Naive thymus-derived CD4-positive, alpha-beta T cell (primary cell): Measurements from ENCODE around the gene P2RX1. TPM values are rescaled to one million over a fixed set of nuclear protein-coding genes. Genes with fewer than 3 reads are reported as not detected.

Experiments
- ATAC-seq: fragments of 150-1000 bp; cut with Tn5 transposase; 2 replicates; pipeline ENCODE4 v1.10.0; 2021; ENCODE audit warnings: mild to moderate bottlenecking, moderate library complexity
- CTCF ChIA-PET: fragments of 350-600 bp; sonication (Branson Sonifier 250); formaldehyde crosslinking; loops from one replicate; lab custom pipeline; 2021; ENCODE audit warnings: antibody characterized with exemption; lab: Charles Lee
- POLR2A ChIA-PET: fragments of 350-600 bp; sonication (Branson Sonifier 250); formaldehyde crosslinking; loops from one replicate; lab custom pipeline; 2021; ENCODE audit warnings: antibody characterized with exemption, inconsistent platforms; lab: Charles Lee
- DNase-seq, 9 donors: peaks; one replicate each; pipeline versions ENCODE4 v3.0.0 to v3.0.0-alpha.2; 2020 to 2022; ENCODE audit warnings: mixed read lengths in 1 of 9
- H3K27ac ChIP-seq: one replicate; pipeline ENCODE4 v1.7.0; 2013; ENCODE audit warnings: mild to moderate bottlenecking, low read depth, low read length, moderate library complexity
- H3K27me3 ChIP-seq, 2 donors: one replicate each; pipeline ENCODE4 v1.7.0; 2013; ENCODE audit warnings: low read length in 2 of 2, mild to moderate bottlenecking in 2 of 2, moderate library complexity in 2 of 2; ENCODE audit not compliant: control insufficient read depth in 2 of 2, insufficient read depth in 2 of 2
- H3K36me3 ChIP-seq, 3 experiments: 1 replicate in 2 of 3; 2 replicates in 1 of 3; pipeline ENCODE4 v1.7.0; 2013; ENCODE audit warnings: low read length in 3 of 3, mild to moderate bottlenecking in 3 of 3, moderate library complexity in 1 of 3; ENCODE audit not compliant: insufficient read depth in 3 of 3, control insufficient read depth in 2 of 3
- H3K4me1 ChIP-seq, 2 donors: one replicate each; pipeline ENCODE4 v1.7.0; 2013; ENCODE audit warnings: low read length in 2 of 2, mild to moderate bottlenecking in 2 of 2, moderate library complexity in 1 of 2; ENCODE audit not compliant: control insufficient read depth in 2 of 2, insufficient read depth in 2 of 2
- H3K4me3 ChIP-seq: 2 replicates; pipeline ENCODE4 v1.7.0; 2013; ENCODE audit warnings: mild to moderate bottlenecking, low read length
- H3K9me3 ChIP-seq, 3 experiments: 1 replicate in 2 of 3; 2 replicates in 1 of 3; pipeline ENCODE4 v1.7.0; 2013; ENCODE audit warnings: low read length in 3 of 3; ENCODE audit not compliant: control insufficient read depth in 2 of 3
- H3K27ac Mint-ChIP-seq, 9 donors: one replicate each; pipeline ENCODE4 v1.8.0; 2020 to 2022; ENCODE audit warnings: mixed read lengths in 9 of 9, mild to moderate bottlenecking in 8 of 9, moderate library complexity in 5 of 9, inconsistent platforms in 2 of 9
- H3K27me3 Mint-ChIP-seq, 5 donors: one replicate each; pipeline ENCODE4 v1.8.0; 2021 to 2022; ENCODE audit warnings: mixed read lengths in 5 of 5, mild to moderate bottlenecking in 1 of 5
- H3K36me3 Mint-ChIP-seq, 5 donors: one replicate each; pipeline ENCODE4 v1.8.0; 2020 to 2022; ENCODE audit warnings: mixed read lengths in 5 of 5, mild to moderate bottlenecking in 3 of 5, inconsistent platforms in 1 of 5
- H3K4me1 Mint-ChIP-seq, 7 donors: one replicate each; pipeline ENCODE4 v1.8.0; 2020 to 2022; ENCODE audit warnings: mixed read lengths in 7 of 7, mild to moderate bottlenecking in 3 of 7, inconsistent platforms in 1 of 7
- H3K4me3 Mint-ChIP-seq, 10 donors: one replicate each; pipeline ENCODE4 v1.8.0; 2020 to 2022; ENCODE audit warnings: mild to moderate bottlenecking in 10 of 10, mixed read lengths in 10 of 10, moderate library complexity in 6 of 10, inconsistent platforms in 2 of 10
- H3K9me3 Mint-ChIP-seq, 11 donors: one replicate each; pipeline ENCODE4 v1.8.0; 2020 to 2022; ENCODE audit warnings: mixed read lengths in 11 of 11, mild to moderate bottlenecking in 4 of 11, inconsistent platforms in 1 of 11, moderate library complexity in 1 of 11
- intact Hi-C, 2 donors: fragments of 100-400 bp; cut with micrococcal nuclease; formaldehyde crosslinking; loops; one replicate each; pipeline ENCODE4 v1.15.1; 2023
- polyA plus RNA-seq, 2 donors: library from polyadenylated mRNA; unstranded; fragments of 300-500 nt; fragmentation: Illumina TruSeq; gene quantifications; one replicate each; pipeline ENCODE4 v1.2.3, GENCODE V29; 2021
- total RNA-seq, 6 experiments: library from RNA in 5 of 6; stranded (reverse) in 5 of 6; gene quantifications; 1 replicate in 5 of 6; 2 replicates in 1 of 6; pipeline ENCODE4 v1.2.3 and lab custom pipeline; 2021 to 2026

The P2RX1 gene
- total and polyA plus RNA-seq, 7 experiments from 2014 or later: 0.27 to 53.7 (median 2.7) TPM; not detected in 3

GRCh38 chr17:3912827-3913226 lies 3.4 kb downstream of the P2RX1 start:
- Mint-ChIP-seq H3K4me3 (peak overlapping the region in 1 of 10 donors; percentile 32), H3K4me1 (peaks cover 25 to 60% (median 47%) of the 10 kb centered on the region in 7 donors), H3K27ac (peak overlapping the region; percentile 23 to 97 (median 92)), H3K36me3 (no peaks in the 10 kb centered on the region), H3K9me3 (no peaks in the 10 kb centered on the region), H3K27me3 (no peaks in the 10 kb centered on the region)
- Histone ChIP-seq H3K36me3 (no peaks in the 10 kb centered on the region), H3K4me3 (no peak overlapping the region), H3K27ac (no peak overlapping the region), H3K4me1 (peaks cover 27 to 38% of the 10 kb centered on the region in 2 donors), H3K27me3 (no peaks in the 10 kb centered on the region), H3K9me3 (no peaks in the 10 kb centered on the region)
- ATAC-seq: no peak
- intact Hi-C loops: loop anchor here (1.0 to 5.0 kb wide), 4 partner anchors 49 to 162 kb away; partner anchors contain the start of gene ATP2A3 (in 2 of the 2)
- no peak for DNase-seq
- POLR2A ChIA-PET: interaction anchor here (1.9 kb wide), 1 partner anchor 52 kb away, joined by 6 read pairs; the partner anchor contains the start of gene ATP2A3
- CTCF ChIA-PET: interaction anchor here (0.6 to 3.1 kb wide), 14 partner anchors 11 to 165 kb away, joined by 3 to 21 read pairs (median 5); partner anchors contain the start of genes ATP2A3 and NCBP3

GRCh38 chr17:3911271-3912053 lies 4.8 kb downstream of the P2RX1 start:
- ChIA-PET CTCF (interaction anchor here (0.6 to 1.4 kb wide), 6 partner anchors 14 to 234 kb away, joined by 3 to 5 read pairs (median 3); no protein-coding TSS in a partner anchor), POLR2A (interaction anchor here (2.1 kb wide), 1 partner anchor 52 kb away, joined by 10 read pairs; no protein-coding TSS in a partner anchor)
- peak overlapping the region; percentile 26 to 81 (median 73) for H3K4me3 Mint-ChIP-seq
- H3K4me1 Mint-ChIP-seq: peaks cover 24 to 53% (median 40%) of the 10 kb centered on the region in 7 donors
- intact Hi-C loops: loop anchor here (1.0 to 5.0 kb wide), 4 partner anchors 18 to 173 kb away; partner anchors contain the start of genes CAMKK1 (in 2 of the 2) and ATP2A3 (in 1 of the 2)
- Histone ChIP-seq H3K27me3 (no peaks in the 10 kb centered on the region), H3K9me3 (no peaks in the 10 kb centered on the region), H3K4me1 (peaks cover 16 to 29% of the 10 kb centered on the region in 2 donors), H3K4me3 (no peak overlapping the region), H3K27ac (peak overlapping the region; percentile 82), H3K36me3 (no peaks in the 10 kb centered on the region)
- H3K27me3 Mint-ChIP-seq: no peaks in the 10 kb centered on the region
- H3K9me3 Mint-ChIP-seq: no peaks in the 10 kb centered on the region
- ATAC-seq (peak; percentile 84), DNase-seq (peak in 8 of 9 donors; percentile 59 to 92 (median 86))
- peak overlapping the region; percentile 83 to 97 (median 96) for H3K27ac Mint-ChIP-seq
- H3K36me3 Mint-ChIP-seq: no peaks in the 10 kb centered on the region

GRCh38 chr17:3910420-3911270 lies 5.6 kb downstream of the P2RX1 start:
- H3K36me3 ChIP-seq: no peaks in the 10 kb centered on the region
- DNase-seq (no peak), ATAC-seq (no peak)
- intact Hi-C loops: loop anchor here (1.0 to 5.0 kb wide), 4 partner anchors 17 to 172 kb away; partner anchors contain the start of genes CAMKK1 (in 2 of the 2) and ATP2A3 (in 1 of the 2)
- H3K4me1 Mint-ChIP-seq: peaks cover 21 to 45% (median 32%) of the 10 kb centered on the region in 7 donors
- no peaks in the 10 kb centered on the region for H3K36me3 Mint-ChIP-seq
- POLR2A ChIA-PET: interaction anchor here (2.1 kb wide), 1 partner anchor 53 kb away, joined by 10 read pairs; no protein-coding TSS in a partner anchor
- H3K27ac ChIP-seq: peak overlapping the region; percentile 82
- H3K4me3 ChIP-seq: no peak overlapping the region
- H3K4me1 ChIP-seq: peaks cover 11 to 21% of the 10 kb centered on the region in 2 donors
- peak overlapping the region; percentile 50 to 81 (median 73) for H3K4me3 Mint-ChIP-seq
- peak overlapping the region; percentile 83 to 97 (median 96) for H3K27ac Mint-ChIP-seq
- CTCF ChIA-PET: interaction anchor here (0.7 to 1.4 kb wide), 3 partner anchors 51 to 167 kb away, joined by 3 to 5 read pairs (median 3); no protein-coding TSS in a partner anchor
- H3K9me3 Mint-ChIP-seq: no peaks in the 10 kb centered on the region
- H3K27me3 Mint-ChIP-seq: no peaks in the 10 kb centered on the region
- H3K27me3 ChIP-seq: no peaks in the 10 kb centered on the region
- H3K9me3 ChIP-seq: no peaks in the 10 kb centered on the region

- H3K27ac ChIP-seq: no peak overlapping the region
- no peaks in the 10 kb centered on the region for H3K36me3 Mint-ChIP-seq
Observed at GRCh38 chr17:3909257-3909656, 7.0 kb downstream of the P2RX1 start.

GRCh38 chr17:3907483-3908216 lies 8.6 kb downstream of the P2RX1 start:
- no peak overlapping the region for H3K4me3 Mint-ChIP-seq
- H3K9me3 Mint-ChIP-seq: no peaks in the 10 kb centered on the region
- H3K27me3 Mint-ChIP-seq: no peaks in the 10 kb centered on the region
- H3K27ac Mint-ChIP-seq: peak overlapping the region in 3 of 9 donors; percentile 56 to 84 (median 66)
- ChIA-PET POLR2A (no interaction called here), CTCF (interaction anchor here (0.5 kb wide), 1 partner anchor 65 kb away, joined by 6 read pairs; no protein-coding TSS in a partner anchor)
- no peaks in the 10 kb centered on the region for H3K27me3 ChIP-seq
- H3K27ac ChIP-seq: no peak overlapping the region
- H3K36me3 ChIP-seq: no peaks in the 10 kb centered on the region
- peaks cover 10 to 24% (median 17%) of the 10 kb centered on the region in 7 donors for H3K4me1 Mint-ChIP-seq
- ATAC-seq (no peak), DNase-seq (no peak)
- no peaks in the 10 kb centered on the region for H3K9me3 ChIP-seq
- intact Hi-C loops: loop anchor here (1.0 to 5.0 kb wide), 2 partner anchors 44 to 45 kb away; no protein-coding TSS in a partner anchor
- no peak overlapping the region for H3K4me3 ChIP-seq
- H3K4me1 ChIP-seq: peaks cover 4 to 7% of the 10 kb centered on the region in 2 donors
- no peaks in the 10 kb centered on the region for H3K36me3 Mint-ChIP-seq

More at GRCh38 chr17:3909257-3909656, 7.0 kb downstream of the P2RX1 start:
- ChIA-PET POLR2A (no interaction called here), CTCF (no interaction called here)
- Histone ChIP-seq H3K4me1 (peaks cover 10 to 17% of the 10 kb centered on the region in 2 donors), H3K4me3 (no peak overlapping the region), H3K27me3 (no peaks in the 10 kb centered on the region), H3K36me3 (no peaks in the 10 kb centered on the region), H3K9me3 (no peaks in the 10 kb centered on the region)
- DNase-seq (no peak), ATAC-seq (no peak)
- Mint-ChIP-seq H3K27me3 (no peaks in the 10 kb centered on the region), H3K4me3 (peak overlapping the region in 1 of 10 donors; percentile 26), H3K9me3 (no peaks in the 10 kb centered on the region), H3K27ac (peak overlapping the region in 5 of 9 donors; percentile 64 to 96 (median 74)), H3K4me1 (peaks cover 17 to 33% (median 27%) of the 10 kb centered on the region in 7 donors)
- intact Hi-C loops: loop anchor here in 1 of 2 donors (5.0 kb wide), 1 partner anchor 47 kb away; no protein-coding TSS in a partner anchor
